Measurements from ENCODE around the gene MAPK8. TPM values are rescaled to one million over a fixed set of nuclear protein-coding genes. Genes with fewer than 3 reads are reported as not detected.

MAPK8 gene
- polyA plus RNA-seq, 1 experiment, result 31.2 TPM

GRCh38 chr10:48365668-48366067, 59.2 kb downstream of the MAPK8 start:
- POLR2A ChIA-PET, result no interaction called here
- H3K27me3 ChIP-seq (ENCODE audit: control insufficient read depth, insufficient read depth, low read length), result no peaks in the 10 kb centered on the region
- TF ChIP-seq, protein P1, sequence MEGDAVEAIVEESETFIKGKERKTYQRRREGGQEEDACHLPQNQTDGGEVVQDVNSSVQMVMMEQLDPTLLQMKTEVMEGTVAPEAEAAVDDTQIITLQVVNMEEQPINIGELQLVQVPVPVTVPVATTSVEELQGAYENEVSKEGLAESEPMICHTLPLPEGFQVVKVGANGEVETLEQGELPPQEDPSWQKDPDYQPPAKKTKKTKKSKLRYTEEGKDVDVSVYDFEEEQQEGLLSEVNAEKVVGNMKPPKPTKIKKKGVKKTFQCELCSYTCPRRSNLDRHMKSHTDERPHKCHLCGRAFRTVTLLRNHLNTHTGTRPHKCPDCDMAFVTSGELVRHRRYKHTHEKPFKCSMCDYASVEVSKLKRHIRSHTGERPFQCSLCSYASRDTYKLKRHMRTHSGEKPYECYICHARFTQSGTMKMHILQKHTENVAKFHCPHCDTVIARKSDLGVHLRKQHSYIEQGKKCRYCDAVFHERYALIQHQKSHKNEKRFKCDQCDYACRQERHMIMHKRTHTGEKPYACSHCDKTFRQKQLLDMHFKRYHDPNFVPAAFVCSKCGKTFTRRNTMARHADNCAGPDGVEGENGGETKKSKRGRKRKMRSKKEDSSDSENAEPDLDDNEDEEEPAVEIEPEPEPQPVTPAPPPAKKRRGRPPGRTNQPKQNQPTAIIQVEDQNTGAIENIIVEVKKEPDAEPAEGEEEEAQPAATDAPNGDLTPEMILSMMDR (IDR thresholded peaks at IDR 0.05; ENCODE audit: insufficient read depth, low read depth, low read length), result no peak
- no peak for DNase-seq (ENCODE audit: low read depth)
- CTCF ChIA-PET, result interaction anchor here (1.1 to 7.0 kb wide), 5 partner anchors 10 to 291 kb away, joined by 4 to 139 read pairs (median 15); no protein-coding TSS in a partner anchor
- H3K36me3 ChIP-seq (ENCODE audit: control insufficient read depth, insufficient read depth, low read length), result no peaks in the 10 kb centered on the region
- H3K4me3 ChIP-seq (ENCODE audit: low read depth, low read length), result no peak overlapping the region

DNA sequence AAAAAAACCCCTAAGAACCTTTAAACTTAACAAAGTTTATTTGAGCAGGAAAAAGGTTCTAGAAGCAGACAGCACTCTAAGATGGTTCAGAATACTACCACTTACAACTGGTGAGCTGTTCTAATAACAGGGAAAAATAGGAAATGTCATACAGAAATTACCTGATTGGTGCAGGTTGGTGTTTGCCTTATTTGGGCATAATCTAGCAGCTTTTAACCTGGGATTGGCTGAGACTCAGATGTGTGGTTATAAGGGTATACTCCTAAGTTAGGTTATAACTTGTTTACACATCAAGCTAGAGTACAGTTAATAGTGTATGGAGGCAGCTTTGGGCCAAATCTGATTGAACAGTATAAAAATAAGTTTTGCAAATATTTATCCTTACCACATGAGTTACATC, 59.8 kb downstream of the MAPK8 start:
- H3K4me3 ChIP-seq (ENCODE audit: low read depth, low read length), result no peak overlapping the region
- POLR2A ChIA-PET, result no interaction called here
- CTCF ChIA-PET, result interaction anchor here (0.7 to 7.0 kb wide), 6 partner anchors 9 to 291 kb away, joined by 3 to 139 read pairs (median 4); no protein-coding TSS in a partner anchor
- no peak for DNase-seq (ENCODE audit: low read depth)
- H3K36me3 ChIP-seq (ENCODE audit: control insufficient read depth, insufficient read depth, low read length), result no peaks in the 10 kb centered on the region
- TF ChIP-seq, protein P1 (IDR thresholded peaks at IDR 0.05; ENCODE audit: insufficient read depth, low read depth, low read length), result no peak
- no peaks in the 10 kb centered on the region for H3K27me3 ChIP-seq (ENCODE audit: control insufficient read depth, insufficient read depth, low read length)

GRCh38 chr10:48369501-48369900, 63.0 kb downstream of the MAPK8 start:
- no peak overlapping the region for H3K4me3 ChIP-seq (ENCODE audit: low read depth, low read length)
- H3K36me3 ChIP-seq (ENCODE audit: control insufficient read depth, insufficient read depth, low read length), result no peaks in the 10 kb centered on the region
- POLR2A ChIA-PET, result no interaction called here
- H3K27me3 ChIP-seq (ENCODE audit: control insufficient read depth, insufficient read depth, low read length), result no peaks in the 10 kb centered on the region
- TF ChIP-seq, protein P1 (IDR thresholded peaks at IDR 0.05; ENCODE audit: insufficient read depth, low read depth, low read length), result no peak
- DNase-seq (ENCODE audit: low read depth), result no peak
- CTCF ChIA-PET, result interaction anchor here (0.6 to 2.6 kb wide), 4 partner anchors 8 to 287 kb away, joined by 3 to 16 read pairs (median 5); no protein-coding TSS in a partner anchor

- DNase-seq (ENCODE audit: low read depth), result no peak
- no peak overlapping the region for H3K4me3 ChIP-seq (ENCODE audit: low read depth, low read length)
- no peaks in the 10 kb centered on the region for H3K27me3 ChIP-seq (ENCODE audit: control insufficient read depth, insufficient read depth, low read length)
- no peaks in the 10 kb centered on the region for H3K36me3 ChIP-seq (ENCODE audit: control insufficient read depth, insufficient read depth, low read length)
- POLR2A ChIA-PET, result no interaction called here
- CTCF ChIA-PET, result interaction anchor here (0.6 to 1.1 kb wide), 2 partner anchors 8 to 13 kb away, joined by 3 to 4 read pairs; no protein-coding TSS in a partner anchor
- TF ChIP-seq, protein P1 (IDR thresholded peaks at IDR 0.05; ENCODE audit: insufficient read depth, low read depth, low read length), result no peak
Measured at GRCh38 chr10:48377751-48378530, 71.5 kb downstream of the MAPK8 start.

DNA sequence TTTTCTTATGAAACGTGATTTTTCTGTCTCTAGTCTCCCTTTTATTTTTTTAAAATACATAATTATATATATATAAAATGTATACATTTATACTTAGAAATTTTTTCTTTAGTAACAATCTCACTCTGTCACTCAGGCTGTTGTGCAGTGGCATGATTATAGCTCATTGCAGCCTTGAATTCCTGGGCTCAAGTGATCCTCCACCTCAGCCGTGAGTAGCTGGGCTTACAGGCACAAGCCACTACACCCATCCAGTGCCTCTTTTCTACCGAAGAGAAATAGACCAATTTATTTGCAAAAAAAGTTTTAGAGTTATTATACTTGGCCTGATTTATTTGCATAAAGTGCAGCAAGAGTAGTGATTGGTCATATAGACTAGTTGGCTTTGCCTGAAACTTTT, 72.2 kb downstream of the MAPK8 start:
- DNase-seq (ENCODE audit: low read depth), result no peak
- no peaks in the 10 kb centered on the region for H3K27me3 ChIP-seq (ENCODE audit: control insufficient read depth, insufficient read depth, low read length)
- H3K4me3 ChIP-seq (ENCODE audit: low read depth, low read length), result no peak overlapping the region
- no peaks in the 10 kb centered on the region for H3K36me3 ChIP-seq (ENCODE audit: control insufficient read depth, insufficient read depth, low read length)
- ChIA-PET POLR2A (no interaction called here), CTCF (interaction anchor here (1.1 kb wide), 1 partner anchor 14 kb away, joined by 4 read pairs; no protein-coding TSS in a partner anchor)
- TF ChIP-seq, protein P1 (IDR thresholded peaks at IDR 0.05; ENCODE audit: insufficient read depth, low read depth, low read length), result no peak

Data from BJ (cell line).